Cardiac muscle cell (in vitro differentiated cells and primary cell): ENCODE measurements around the gene C13orf46. TPM values are rescaled to one million over a fixed set of nuclear protein-coding genes. Genes with fewer than 3 reads are reported as not detected.
A peak's percentile ranks its signal among the peaks of the same experiment; 100 is the strongest.

Experiments
- DNase-seq, 2 donors: peaks; one replicate each; pipeline versions ENCODE4 v3.0.0 to v3.0.0-alpha.2; 2010 to 2017; ENCODE audit warnings: low read depth in 1 of 2, low spot score in 1 of 2
- H3K27ac ChIP-seq: fragments of 200-600 bp; sonication (generic); 2 replicates; pipeline ENCODE4 v1.5.1; 2016
- H3K27me3 ChIP-seq: fragments of 200-600 bp; sonication (generic); 2 replicates; pipeline ENCODE4 v1.6.0; 2016; ENCODE audit warnings: control low read depth
- H3K36me3 ChIP-seq: fragments of 200-600 bp; sonication (generic); 2 replicates; pipeline ENCODE4 v1.5.1; 2016; ENCODE audit warnings: control low read depth
- H3K4me1 ChIP-seq: fragments of 200-600 bp; sonication (generic); 2 replicates; pipeline ENCODE4 v1.8.1; 2017; ENCODE audit warnings: low read depth, mild to moderate bottlenecking, mixed run types
- H3K4me3 ChIP-seq: fragments of 200-600 bp; sonication (generic); 2 replicates; pipeline ENCODE4 v1.5.1; 2016; ENCODE audit warnings: mild to moderate bottlenecking
- H3K9me3 ChIP-seq: fragments of 200-600 bp; sonication (generic); 2 replicates; pipeline ENCODE4 v1.5.1; 2017; ENCODE audit warnings: low read depth, mild to moderate bottlenecking, control low read depth
- CTCF ChIP-seq: IDR thresholded peaks from 2 replicates; pipeline ENCODE4 v1.5.1; 2012; ENCODE audit warnings: low read depth, mild to moderate bottlenecking, low read length
- polyA plus RNA-seq: library from polyadenylated mRNA; unstranded; fragments of >200 nt; fragmentation: Nextera tagmentation; extraction: Ambion mirVana; gene quantifications from 2 replicates; pipeline ENCODE4 v1.2.1, GENCODE V29; 2016
- total RNA-seq: library from RNA; depleted of rRNA; stranded (reverse); fragments of >200 nt; gene quantifications from 2 replicates; pipeline ENCODE4 v1.2.3, GENCODE V29; 2016

The C13orf46 gene
- total and polyA plus RNA-seq, 2 experiments from 2014 or later: 0.35 TPM; not detected in 1

- no peak overlapping the region for H3K27ac ChIP-seq
- no peaks in the 10 kb centered on the region for H3K27me3 ChIP-seq
- no peaks in the 10 kb centered on the region for H3K36me3 ChIP-seq
- peaks cover 11% of the 10 kb centered on the region for H3K4me1 ChIP-seq
- DNase-seq: no peak
- TF ChIP-seq CTCF: no peak
- no peak overlapping the region for H3K4me3 ChIP-seq
- H3K9me3 ChIP-seq: no peaks in the 10 kb centered on the region
Observed at GRCh38 chr13:113945857-113946408, 27.9 kb downstream of the C13orf46 start.

GRCh38 chr13:113943821-113944565, 29.9 kb downstream of the C13orf46 start:
- DNase-seq: no peak
- no peak for TF ChIP-seq CTCF
- H3K27me3 ChIP-seq: no peaks in the 10 kb centered on the region
- H3K4me1 ChIP-seq: peaks cover 11% of the 10 kb centered on the region
- H3K36me3 ChIP-seq: no peaks in the 10 kb centered on the region
- H3K9me3 ChIP-seq: no peaks in the 10 kb centered on the region
- H3K4me3 ChIP-seq: no peak overlapping the region
- peak overlapping the region; percentile 62 for H3K27ac ChIP-seq

- H3K4me1 ChIP-seq: peaks cover 13% of the 10 kb centered on the region
- no peak for DNase-seq
- H3K9me3 ChIP-seq: no peaks in the 10 kb centered on the region
- peak overlapping the region; percentile 62 for H3K27ac ChIP-seq
- no peaks in the 10 kb centered on the region for H3K36me3 ChIP-seq
- no peak overlapping the region for H3K4me3 ChIP-seq
- TF ChIP-seq CTCF: no peak
- H3K27me3 ChIP-seq: no peaks in the 10 kb centered on the region
Observed at GRCh38 chr13:113942591-113943103, 31.2 kb downstream of the C13orf46 start.

GRCh38 chr13:113941571-113942191, 32.2 kb downstream of the C13orf46 start:
- H3K9me3 ChIP-seq: no peaks in the 10 kb centered on the region
- H3K4me1 ChIP-seq: peaks cover 16% of the 10 kb centered on the region
- no peak overlapping the region for H3K27ac ChIP-seq
- no peak for TF ChIP-seq CTCF
- H3K36me3 ChIP-seq: no peaks in the 10 kb centered on the region
- no peaks in the 10 kb centered on the region for H3K27me3 ChIP-seq
- H3K4me3 ChIP-seq: no peak overlapping the region
- peak in 1 of 2 donors; percentile 37 for DNase-seq

GRCh38 chr13:113939944-113940297, 34.0 kb downstream of the C13orf46 start:
- no peaks in the 10 kb centered on the region for H3K9me3 ChIP-seq
- no peak for TF ChIP-seq CTCF
- no peaks in the 10 kb centered on the region for H3K27me3 ChIP-seq
- no peak overlapping the region for H3K4me3 ChIP-seq
- peaks cover 16% of the 10 kb centered on the region for H3K4me1 ChIP-seq
- H3K27ac ChIP-seq: no peak overlapping the region
- DNase-seq: no peak
- H3K36me3 ChIP-seq: no peaks in the 10 kb centered on the region
